Stimulated activated CD8-positive, alpha-beta memory T cell treated with anti-CD3 and anti-CD28 coated beads, Interleukin-2, amount 100 ng/mL, for 48 hours (primary cell): Measurements from ENCODE around the gene PODNL1.
"Not testable (repeated sequence)": the region's sequence is repeated elsewhere in the genome, so short reads cannot be mapped to it uniquely, and the experiment has no call there.

Source experiments
- DNase-seq, 2 donors: peaks; one replicate each; pipeline ENCODE4 v3.0.0-alpha.2; 2020; ENCODE audit warnings: low read depth in 2 of 2

PODNL1 gene

GRCh38 chr19:13938301-13939064 lies at the start of gene PODNL1:
Gene PODNL1 (minus strand): TSS chr19:13938417. CDS start chr19:13938181, 236 bp downstream.
- no peak for DNase-seq

- no peak for DNase-seq
Measured at GRCh38 chr19:13987101-13987890, 49.1 kb upstream of the PODNL1 start.

- DNase-seq, result peak; percentile 98
Measured at GRCh38 chr19:13986348-13986904, 48.2 kb upstream of the PODNL1 start.

GRCh38 chr19:13985771-13986347 lies 47.6 kb upstream of the PODNL1 start:
- DNase-seq, result no peak

- DNase-seq, result no peak
Measured at GRCh38 chr19:13984875-13985741, 46.9 kb upstream of the PODNL1 start.

GRCh38 chr19:13984186-13984585 lies 46.0 kb upstream of the PODNL1 start:
- no peak for DNase-seq

GRCh38 chr19:13983213-13983889 lies 45.1 kb upstream of the PODNL1 start:
- DNase-seq, result no peak

GRCh38 chr19:13982773-13983172 lies 44.6 kb upstream of the PODNL1 start:
- no peak for DNase-seq

- DNase-seq, result no peak
Measured at GRCh38 chr19:13981988-13982501, 43.8 kb upstream of the PODNL1 start.

- no peak for DNase-seq
Measured at GRCh38 chr19:13981467-13981866, 43.2 kb upstream of the PODNL1 start.

GRCh38 chr19:13981021-13981420 lies 42.8 kb upstream of the PODNL1 start:
- DNase-seq, result no peak

GRCh38 chr19:13980340-13980739 lies 42.1 kb upstream of the PODNL1 start:
- no peak for DNase-seq

- DNase-seq, result no peak
Measured at GRCh38 chr19:13979686-13980085, 41.5 kb upstream of the PODNL1 start.

GRCh38 chr19:13979244-13979615 lies 41.0 kb upstream of the PODNL1 start:
- DNase-seq, result no peak

- peak in 1 of 2 donors; percentile 43 for DNase-seq
Measured at GRCh38 chr19:13978351-13979243, 40.4 kb upstream of the PODNL1 start.

- no peak for DNase-seq
Measured at GRCh38 chr19:13977803-13978202, 39.6 kb upstream of the PODNL1 start.

- no peak for DNase-seq
Measured at GRCh38 chr19:13976446-13976845, 38.2 kb upstream of the PODNL1 start.

GRCh38 chr19:13975870-13976269 lies 37.7 kb upstream of the PODNL1 start:
- DNase-seq, result no peak

GRCh38 chr19:13974073-13974472 lies 35.9 kb upstream of the PODNL1 start:
- peak in 1 of 2 donors; percentile 30 for DNase-seq

GRCh38 chr19:13973479-13973878 lies 35.3 kb upstream of the PODNL1 start:
- not testable (repeated sequence) for DNase-seq
